Measurements from ENCODE around the gene GRAMD4.

GRAMD4 gene

GRCh38 chr22:46655861-46656608 lies 35.8 kb downstream of the GRAMD4 start:
- DNase-seq (ENCODE audit: low spot score), result peak; percentile 63

- no peak for DNase-seq (ENCODE audit: low spot score)
These were observed 36.9 kb downstream of the GRAMD4 start for GRCh38 chr22:46656856-46657654.

- no peak for DNase-seq (ENCODE audit: low spot score)
These were observed 37.4 kb downstream of the GRAMD4 start for GRCh38 chr22:46657655-46657953.

- DNase-seq (ENCODE audit: low spot score), result no peak
These were observed 38.1 kb downstream of the GRAMD4 start for GRCh38 chr22:46657996-46658947.

GRCh38 chr22:46659059-46659790 lies 39.0 kb downstream of the GRAMD4 start:
- no peak for DNase-seq (ENCODE audit: low spot score)

- DNase-seq (ENCODE audit: low spot score), result no peak
These were observed 39.6 kb downstream of the GRAMD4 start for GRCh38 chr22:46659791-46660186.

- DNase-seq (ENCODE audit: low spot score), result no peak
These were observed 40.5 kb downstream of the GRAMD4 start for GRCh38 chr22:46660604-46661201.

- no peak for DNase-seq (ENCODE audit: low spot score)
These were observed 41.1 kb downstream of the GRAMD4 start for GRCh38 chr22:46661221-46661851.

GRCh38 chr22:46662226-46662625 lies 42.0 kb downstream of the GRAMD4 start:
- DNase-seq (ENCODE audit: low spot score), result no peak

GRCh38 chr22:46663001-46663400 lies 42.8 kb downstream of the GRAMD4 start:
- no peak for DNase-seq (ENCODE audit: low spot score)

- no peak for DNase-seq (ENCODE audit: low spot score)
These were observed 43.4 kb downstream of the GRAMD4 start for GRCh38 chr22:46663436-46664100.

GRCh38 chr22:46664301-46664855 lies 44.2 kb downstream of the GRAMD4 start:
- no peak for DNase-seq (ENCODE audit: low spot score)

GRCh38 chr22:46665151-46665695 lies 45.0 kb downstream of the GRAMD4 start:
- no peak for DNase-seq (ENCODE audit: low spot score)

- DNase-seq (ENCODE audit: low spot score), result no peak
These were observed 45.6 kb downstream of the GRAMD4 start for GRCh38 chr22:46665751-46666280.

- DNase-seq (ENCODE audit: low spot score), result no peak
These were observed 46.5 kb downstream of the GRAMD4 start for GRCh38 chr22:46666577-46667244.

GRCh38 chr22:46667245-46667623 lies 47.0 kb downstream of the GRAMD4 start:
- DNase-seq (ENCODE audit: low spot score), result no peak

GRCh38 chr22:46668116-46668515 lies 47.9 kb downstream of the GRAMD4 start:
- DNase-seq (ENCODE audit: low spot score), result no peak

- no peak for DNase-seq (ENCODE audit: low spot score)
These were observed 49.0 kb downstream of the GRAMD4 start for GRCh38 chr22:46669201-46669600.

Data from HuH-7 (cell line).